ENCODE data around the gene ATP13A4.

- TF ChIP-seq CTCF (IDR thresholded peaks at IDR 0.05) (no peak), POLR2A (IDR thresholded peaks at IDR 0.05) (no peak)
Observed at GRCh38 chr3:193407688-193408087, 147.0 kb downstream of the ATP13A4 start.

All from right lobe of liver (tissue), 4 donors.